ENCODE measurements around the gene CCDC102B.
"Not testable (repeated sequence)": the region's sequence is repeated elsewhere in the genome, so short reads cannot be mapped to it uniquely, and the experiment has no call there.

CCDC102B gene

DNA sequence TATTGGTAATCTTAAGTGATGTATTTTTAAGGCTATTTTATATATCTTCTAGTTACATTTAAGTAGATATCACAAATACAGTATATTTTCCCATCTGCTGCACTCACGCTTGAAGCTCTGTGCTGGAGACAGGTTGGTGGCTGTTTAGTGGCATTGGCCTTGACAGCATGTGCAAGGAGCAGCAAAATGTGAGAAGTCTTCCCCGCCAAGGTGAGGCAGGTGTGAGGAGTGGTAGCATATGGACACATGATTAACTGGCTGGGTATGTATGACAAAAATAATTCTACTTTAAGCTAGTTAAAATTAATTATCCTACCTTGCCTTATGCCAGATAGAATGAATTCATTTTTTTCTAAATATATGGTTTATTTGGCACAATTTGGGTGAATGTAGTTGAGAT, 117.2 kb downstream of the CCDC102B start:
- no peak for DNase-seq

DNA sequence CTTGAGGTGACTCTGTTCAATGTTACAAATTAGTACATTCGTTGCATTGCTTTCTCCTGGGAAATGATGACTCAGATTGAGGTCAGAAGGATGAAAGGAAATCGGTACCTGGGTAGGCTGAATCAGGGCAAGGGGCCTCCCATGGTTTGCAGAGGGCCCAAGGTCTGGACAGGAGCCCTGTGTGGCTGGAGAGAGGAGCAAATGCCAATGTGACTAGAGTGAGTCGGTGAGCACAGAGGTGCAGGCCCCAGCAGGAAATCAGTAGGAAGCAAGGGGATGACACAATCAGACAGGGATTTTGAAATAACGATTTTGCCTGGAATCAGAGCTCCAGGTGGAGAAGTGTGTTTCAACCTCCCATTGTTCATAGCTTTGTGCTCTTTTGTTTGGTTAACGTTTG, 118.9 kb downstream of the CCDC102B start:
- DNase-seq = no peak

DNA sequence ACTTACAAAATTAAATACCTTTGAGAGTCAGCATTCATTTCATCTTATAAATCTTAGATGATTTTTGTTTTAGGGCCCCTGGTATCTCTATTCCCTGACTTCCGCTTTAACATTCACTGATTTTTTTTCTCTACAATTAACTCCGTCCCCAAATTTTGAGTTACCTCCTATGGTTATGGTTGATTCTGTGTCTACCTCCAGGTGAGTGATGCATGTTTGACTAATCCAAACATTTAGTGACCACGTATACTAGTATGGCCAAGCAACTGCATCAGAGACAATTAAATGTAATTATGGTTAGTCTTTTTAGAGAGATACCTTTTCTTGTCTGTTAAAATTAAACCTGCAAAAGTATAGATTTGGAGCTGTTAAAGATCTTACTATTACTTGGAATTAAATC, 120.3 kb downstream of the CCDC102B start:
- DNase-seq = no peak

DNA sequence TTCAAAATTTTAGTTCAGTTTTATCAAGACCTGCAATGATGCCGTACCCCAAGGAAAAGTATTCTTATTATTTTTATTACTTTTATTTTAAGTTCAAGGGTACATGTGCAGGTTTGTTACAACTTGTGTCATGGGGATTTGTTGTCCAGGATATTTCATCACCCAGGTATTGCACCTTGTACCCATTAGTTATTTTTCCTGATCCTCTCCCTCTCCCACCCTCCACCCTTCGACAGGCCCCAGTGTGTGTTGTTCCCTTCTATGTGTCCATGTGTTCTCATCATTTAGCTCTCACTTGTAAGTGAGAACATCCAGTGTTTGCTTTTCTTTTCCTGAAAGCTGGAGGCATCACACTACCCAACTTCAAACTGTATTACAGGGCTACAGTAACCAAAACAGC, 122.0 kb downstream of the CCDC102B start:
- no peak for DNase-seq

DNA sequence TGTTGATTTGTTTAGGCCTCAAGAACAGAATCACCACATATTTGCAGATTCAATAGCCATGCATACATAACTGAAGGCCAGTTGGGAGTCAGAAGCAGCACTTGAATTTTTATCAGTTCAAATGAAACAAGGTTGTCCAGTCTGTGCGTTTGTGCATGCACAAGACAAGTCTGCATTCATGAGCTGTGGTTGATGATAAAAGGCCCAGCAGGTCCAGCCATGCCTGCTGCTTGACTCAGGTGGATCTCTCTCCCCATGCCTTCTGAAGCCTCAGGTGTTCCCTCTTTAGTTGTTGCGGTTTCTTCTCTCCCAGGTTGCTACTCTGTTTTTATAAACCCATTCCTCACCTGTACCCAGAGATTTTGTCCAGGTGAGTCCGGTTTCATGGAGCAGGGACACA, 124.5 kb downstream of the CCDC102B start:
- DNase-seq = no peak

DNA sequence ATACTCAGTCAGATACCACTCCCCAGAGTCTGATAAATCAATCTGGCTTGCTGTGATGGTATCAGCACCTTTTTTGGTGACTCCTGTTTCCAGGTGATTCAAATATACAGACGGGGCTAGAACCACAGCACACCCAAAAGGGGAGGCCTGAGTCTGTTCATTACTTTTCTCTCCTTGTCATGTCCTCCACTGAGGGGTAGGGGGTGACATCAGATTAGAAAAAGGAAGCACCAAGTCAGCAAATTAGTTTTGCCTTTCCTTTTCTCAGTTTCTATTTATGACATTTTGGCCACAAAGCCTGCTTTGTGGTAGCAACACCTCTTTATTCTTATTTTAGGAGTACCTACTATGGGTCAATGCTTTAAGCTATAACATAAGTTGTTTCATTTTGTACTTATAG, 127.4 kb downstream of the CCDC102B start:
- no peak for DNase-seq

DNA sequence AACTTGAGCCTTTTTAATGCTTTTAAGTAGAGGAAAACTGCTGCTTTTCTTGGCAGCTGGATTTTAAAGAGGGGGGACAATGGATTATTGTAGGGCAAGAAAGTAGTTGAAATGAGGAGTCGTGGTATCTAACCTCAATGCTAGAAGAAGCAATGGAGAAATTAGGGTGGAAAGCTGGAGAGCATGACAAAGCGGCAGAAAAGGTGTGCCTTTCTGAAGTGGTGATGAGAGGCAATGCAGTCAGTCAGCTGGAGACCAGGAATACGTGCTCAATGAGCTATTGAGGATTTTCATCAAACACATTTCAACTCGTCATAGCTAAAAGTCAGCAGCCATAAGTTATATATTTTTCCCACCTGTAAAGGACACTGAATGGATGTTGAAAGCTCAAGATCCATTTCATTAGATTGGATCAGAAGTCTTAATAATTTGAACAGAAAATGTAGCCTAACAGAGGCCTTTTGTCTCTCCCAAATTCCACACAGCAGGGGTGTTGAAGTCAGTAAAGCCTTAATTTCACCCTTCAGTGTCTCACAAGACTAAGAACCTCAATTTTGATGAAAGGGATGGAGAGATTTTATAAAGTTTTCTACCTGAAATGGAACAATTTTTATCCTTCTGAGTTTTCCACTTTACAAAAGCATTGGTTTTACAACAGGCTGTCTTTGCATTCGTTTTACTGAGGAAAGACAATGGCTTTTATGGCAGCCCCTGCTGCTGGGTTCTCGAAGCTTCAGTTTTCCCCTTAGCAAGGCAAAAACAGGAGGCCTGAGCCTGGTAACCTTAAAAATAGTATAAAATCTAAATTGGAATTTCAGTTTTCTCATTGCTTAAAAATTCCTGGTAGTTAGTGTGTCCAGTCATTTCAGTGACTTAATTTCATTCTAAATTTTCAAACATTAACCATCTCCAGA, 131.1 kb downstream of the CCDC102B start:
- no peak for DNase-seq

DNA sequence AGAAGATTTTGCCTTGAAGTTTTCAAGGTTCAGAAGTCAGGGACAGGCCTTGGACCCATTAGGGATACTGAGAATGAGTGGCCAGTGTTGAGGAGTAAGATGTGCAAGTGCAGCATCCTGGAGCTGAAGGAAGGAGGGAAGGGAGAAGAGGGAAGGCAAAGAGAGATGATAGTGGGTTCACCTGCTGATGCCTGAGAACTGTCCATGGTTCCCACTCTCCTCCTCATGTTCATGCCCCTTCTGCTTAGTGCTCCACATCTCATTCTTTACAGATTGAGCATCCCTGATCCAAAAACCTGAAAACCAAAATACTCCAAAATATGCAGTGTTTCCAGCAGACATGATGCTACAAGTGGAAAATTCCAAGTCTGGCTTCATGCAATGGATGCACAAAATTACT, 137.8 kb downstream of the CCDC102B start:
- no peak for DNase-seq

DNA sequence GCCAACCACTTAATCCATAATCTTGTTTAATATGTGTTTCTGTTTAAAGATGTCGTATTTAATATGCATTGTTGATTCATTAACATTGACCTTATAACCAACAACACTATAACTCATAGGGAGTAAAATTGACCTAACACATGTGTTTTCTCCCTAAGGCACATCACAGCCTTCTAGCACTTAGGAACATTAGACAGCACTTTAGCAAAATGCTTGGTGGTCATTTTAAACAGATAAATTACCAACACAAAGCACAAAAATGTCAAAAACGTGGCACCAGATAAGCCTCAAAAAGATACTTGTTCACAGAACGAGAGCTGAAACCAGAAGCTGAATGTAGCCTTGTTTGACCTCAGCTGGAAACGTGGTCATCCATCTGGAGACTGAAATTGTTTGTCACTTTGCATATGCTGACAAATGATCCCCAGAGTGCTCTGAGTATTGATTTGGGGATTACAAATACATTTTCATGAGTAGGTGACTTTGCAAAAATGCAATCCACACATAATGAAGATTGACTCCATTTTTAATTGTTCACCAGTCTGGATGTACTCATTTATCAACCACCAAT, 139.2 kb downstream of the CCDC102B start:
- DNase-seq = no peak

DNA sequence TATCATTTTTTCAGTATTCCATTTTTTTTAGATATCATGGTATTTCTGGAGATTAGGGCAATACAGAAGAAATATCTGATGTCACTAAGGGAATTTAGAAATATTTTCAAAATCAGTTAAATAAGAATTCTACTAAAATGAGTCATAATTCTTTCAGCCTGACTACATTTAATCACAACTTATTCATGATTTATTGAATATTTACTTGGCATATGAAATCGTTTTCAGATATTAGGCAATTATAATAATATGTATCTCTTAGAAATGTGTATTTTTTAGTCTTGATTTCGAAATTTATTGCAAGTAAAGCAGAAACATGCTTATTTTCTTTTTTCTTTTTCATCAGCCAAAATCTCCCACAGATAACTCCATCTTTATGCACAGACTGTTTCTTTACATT, 142.2 kb downstream of the CCDC102B start:
- no peak for DNase-seq

DNA sequence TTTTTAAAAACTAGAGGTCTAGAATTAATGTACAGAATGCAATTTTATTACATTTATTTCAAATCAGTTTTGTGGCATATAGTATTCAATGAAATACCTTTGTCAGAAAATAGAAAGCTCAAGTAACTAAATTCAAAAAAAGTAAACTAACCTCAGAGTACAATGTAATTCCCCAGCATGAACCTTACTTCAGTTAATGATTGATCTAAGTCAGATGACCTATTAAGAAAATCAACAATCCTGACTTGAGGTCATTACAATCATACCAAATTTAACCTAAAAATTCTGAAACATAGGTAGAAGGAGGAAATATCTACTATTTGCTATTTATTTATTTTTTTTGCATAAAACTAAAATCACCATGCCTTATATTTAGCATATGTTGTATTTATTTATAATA, 142.9 kb downstream of the CCDC102B start:
- no peak for DNase-seq

DNA sequence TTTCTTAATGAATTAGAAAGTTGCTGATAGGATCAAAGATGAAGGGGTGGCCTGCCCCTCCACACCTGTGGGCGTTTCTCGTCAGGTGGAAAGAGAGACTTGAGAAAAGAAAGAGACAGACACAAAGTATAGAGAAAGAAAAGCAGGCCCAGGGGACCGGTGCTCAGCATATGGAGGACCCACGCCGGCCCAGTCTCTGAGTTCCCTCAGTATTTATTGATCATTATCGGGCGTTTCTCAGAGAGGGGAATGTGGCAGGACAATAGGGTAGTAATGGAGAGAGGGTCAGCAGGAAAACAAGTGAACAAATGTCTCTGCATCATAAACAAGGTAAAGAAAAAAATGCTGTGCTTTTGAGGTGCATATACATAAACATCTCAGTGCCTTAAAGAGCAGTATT, 144.3 kb downstream of the CCDC102B start:
- no peak for DNase-seq

DNA sequence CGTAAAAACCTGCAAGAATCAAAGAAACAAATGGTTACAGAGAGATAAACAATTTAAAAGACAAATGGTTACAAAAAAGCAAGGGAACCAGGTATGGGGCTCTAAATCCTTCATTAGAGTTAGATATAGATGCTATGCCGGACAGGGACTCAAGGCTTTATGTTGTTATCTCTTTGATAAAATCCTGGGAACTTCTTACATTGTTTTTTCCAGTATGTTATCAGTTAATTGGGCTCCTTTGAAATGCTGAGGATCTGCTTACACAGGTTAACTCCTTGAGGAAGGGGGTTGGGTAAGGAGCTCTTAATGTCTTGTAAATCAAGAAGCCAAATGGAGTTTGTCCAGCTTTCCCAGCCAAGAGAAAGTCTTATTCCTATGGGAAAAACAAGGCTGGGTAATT, 146.0 kb downstream of the CCDC102B start:
- DNase-seq = not testable (repeated sequence)

DNA sequence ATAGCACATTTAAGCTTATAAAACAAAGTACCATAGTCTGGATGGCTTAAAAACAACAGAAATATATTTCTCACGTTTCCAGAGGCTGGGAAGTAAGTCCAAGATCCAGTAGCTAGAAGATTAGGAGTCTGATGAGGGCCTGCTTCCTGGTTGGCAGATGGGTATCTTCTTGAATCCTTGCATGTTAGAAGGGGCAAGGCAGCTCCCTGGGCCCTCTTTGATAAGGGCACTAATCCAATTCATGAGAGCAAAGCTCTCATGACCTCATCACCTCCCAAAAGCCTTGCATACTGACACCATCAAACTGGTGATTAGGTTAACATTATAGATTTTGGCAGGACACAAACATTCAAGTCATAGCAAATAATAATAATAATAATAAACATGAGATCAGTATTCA, 146.4 kb downstream of the CCDC102B start:
- no peak for DNase-seq

DNA sequence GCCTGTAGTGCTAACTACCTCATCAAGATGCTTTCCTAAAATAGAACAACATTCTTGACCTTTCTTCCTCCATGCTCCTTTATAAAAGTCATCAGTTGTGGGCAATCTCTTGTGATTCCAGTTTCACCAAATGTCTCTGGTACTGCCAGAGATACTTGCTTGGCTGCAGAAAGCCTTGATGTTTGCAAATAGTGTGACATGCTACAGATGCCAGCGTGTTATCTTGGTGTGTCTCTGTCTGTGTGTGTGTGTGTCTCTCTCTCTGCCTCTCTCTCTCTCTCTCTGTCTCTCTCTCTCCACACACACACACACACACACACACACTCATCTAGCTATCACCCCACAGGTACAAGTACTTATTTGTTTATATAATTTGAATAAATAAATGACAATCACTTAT, 146.9 kb downstream of the CCDC102B start:
- no peak for DNase-seq

DNA sequence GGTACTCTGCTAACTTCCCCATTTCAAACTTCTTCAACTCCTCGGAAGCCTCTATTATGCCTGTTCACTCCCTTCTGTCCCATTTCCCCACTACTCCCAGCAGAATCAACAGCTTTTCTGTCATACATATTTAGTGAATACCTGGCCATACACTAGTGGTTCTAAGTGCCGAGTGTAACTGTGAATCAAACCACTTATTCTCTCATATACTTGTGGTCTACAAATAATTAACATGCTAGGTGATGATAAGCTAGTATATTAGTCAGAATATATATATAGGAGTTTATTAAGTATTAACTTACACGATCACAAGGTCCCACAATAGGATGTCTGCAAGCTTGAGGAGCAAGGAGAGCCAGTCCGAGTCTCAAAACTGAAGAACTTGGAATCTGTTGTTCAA, 150.7 kb downstream of the CCDC102B start:
- no peak for DNase-seq

DNA sequence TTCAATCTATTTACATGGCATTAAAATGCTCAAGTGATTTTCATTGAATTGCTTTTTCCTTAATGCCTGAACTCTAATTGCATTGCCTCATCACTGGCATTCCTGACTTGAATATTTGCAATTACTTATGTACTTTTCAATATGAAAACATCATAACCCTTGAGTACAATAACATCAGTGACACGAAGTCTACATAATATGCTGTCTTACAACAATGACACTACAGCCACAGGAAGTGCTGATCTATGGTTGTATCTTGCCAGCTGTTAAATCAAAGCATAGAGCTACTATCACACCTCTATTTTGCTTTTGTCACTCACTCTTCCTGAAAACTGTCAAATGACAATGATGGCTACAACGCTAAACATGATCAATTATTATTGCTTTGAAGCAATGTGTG, 156.9 kb downstream of the CCDC102B start:
- DNase-seq = no peak

DNA sequence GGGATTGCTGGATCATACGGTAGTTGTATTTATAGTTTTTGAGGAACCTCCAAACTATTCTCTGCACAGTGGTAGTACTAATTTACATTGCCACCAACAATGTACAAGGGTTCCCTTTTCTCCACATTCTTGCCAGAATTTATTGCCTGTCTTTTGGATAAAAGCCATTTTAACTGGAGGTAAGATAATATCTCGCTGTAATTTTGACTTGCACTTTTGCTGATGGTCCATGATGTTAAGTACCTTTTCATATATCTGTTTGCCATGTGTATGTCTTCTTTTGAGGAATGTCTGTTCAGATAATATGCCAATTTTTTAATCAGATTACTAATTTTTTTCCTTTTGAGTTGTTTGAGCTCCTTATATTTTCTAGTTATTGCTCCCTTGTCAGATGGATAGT, 158.8 kb downstream of the CCDC102B start:
- DNase-seq = no peak

DNA sequence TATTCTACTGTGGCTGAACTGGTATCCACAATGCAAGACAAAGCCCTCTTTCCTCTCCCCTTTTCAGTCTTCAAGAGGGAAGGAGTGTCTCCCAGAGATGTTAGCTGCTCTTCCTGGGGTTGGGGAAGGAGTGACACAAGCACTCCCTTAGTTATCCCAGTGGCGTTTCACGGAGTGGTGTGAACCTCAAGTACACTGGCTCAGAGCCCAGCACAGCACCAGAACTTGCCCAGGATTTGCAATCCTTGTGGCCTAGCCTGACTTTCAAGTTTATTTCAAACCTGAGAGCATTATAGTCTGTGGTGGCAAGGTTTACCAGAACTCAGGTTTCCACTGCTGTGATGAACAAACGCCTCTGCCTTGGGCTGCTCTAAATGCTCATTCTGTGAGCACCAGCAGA, 162.5 kb downstream of the CCDC102B start:
- DNase-seq = no peak

DNA sequence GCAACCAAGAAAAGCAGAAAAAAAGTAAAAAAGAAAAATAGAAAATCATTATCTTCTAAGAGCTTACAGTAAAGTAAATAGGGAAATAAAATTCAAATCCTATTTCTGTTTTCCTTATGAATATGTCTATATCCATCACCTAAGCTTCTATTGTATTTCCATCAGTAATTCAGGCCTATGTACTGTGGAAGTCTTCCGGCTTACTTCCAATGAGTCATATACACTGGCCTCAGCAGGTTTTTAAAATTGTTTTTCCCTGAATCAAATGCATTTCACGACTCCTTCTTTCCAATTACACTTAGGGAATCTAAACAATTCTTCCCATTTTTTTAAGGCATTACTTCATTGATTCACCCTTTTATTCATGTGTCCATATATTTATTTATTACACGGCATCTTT, 164.7 kb downstream of the CCDC102B start:
- DNase-seq = no peak

DNA sequence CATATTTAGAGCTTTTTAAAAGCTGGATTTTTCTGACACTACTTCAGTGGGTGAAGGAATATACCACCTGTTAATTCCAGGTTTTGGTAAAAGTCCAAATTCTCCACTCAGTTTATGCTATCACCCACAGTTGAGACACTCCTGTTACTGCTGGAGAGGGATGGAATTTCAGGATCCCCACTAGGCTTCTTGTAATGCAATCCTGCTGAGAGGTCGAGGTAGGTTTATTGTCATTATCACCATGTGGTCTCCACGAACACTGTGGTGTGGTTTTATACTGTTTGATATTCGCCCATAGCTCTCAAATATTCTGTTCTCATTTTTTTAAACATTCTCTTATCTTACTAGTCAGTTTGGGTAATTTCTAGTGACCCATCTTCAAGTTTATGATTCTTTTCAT, 167.9 kb downstream of the CCDC102B start:
- DNase-seq = no peak

DNA sequence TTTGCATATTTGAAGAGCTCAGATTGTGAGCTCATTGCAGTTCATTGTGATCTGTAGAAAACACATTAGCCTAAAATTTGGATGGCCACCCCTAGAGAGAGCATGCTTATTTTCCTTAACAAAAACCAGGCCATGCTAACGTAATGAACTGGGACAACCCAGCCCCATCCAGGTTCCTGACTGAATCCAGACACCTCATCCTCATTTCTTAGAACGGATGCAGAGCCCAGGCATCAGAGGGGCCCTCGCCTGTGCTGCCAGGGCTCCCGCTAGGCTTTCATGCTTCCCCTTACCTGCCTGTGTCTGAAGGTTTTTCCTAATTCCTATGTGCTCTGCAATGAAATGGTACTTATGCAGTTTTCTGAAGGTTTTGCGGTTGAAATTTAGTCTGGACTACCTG, 171.1 kb downstream of the CCDC102B start:
- DNase-seq = no peak

DNA sequence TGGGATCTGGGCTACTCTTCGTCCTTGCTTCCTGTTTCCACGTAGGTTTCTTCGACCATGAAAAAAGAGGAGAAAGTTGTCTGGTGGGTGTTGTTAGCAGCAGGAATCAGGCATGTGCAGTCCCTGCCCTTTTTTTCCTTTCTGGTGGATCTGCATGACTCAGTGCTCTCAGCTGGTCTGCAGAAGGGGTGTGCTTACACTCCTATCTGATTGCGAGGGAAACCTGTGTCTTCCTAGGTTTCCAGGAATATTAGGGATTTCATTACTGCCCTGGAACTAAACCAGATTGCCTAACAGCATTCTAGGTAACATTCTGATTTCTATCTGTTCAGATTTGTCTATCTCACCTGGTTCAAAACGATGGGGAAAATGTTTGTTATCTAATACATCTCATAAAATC, 174.3 kb downstream of the CCDC102B start:
- no peak for DNase-seq

DNA sequence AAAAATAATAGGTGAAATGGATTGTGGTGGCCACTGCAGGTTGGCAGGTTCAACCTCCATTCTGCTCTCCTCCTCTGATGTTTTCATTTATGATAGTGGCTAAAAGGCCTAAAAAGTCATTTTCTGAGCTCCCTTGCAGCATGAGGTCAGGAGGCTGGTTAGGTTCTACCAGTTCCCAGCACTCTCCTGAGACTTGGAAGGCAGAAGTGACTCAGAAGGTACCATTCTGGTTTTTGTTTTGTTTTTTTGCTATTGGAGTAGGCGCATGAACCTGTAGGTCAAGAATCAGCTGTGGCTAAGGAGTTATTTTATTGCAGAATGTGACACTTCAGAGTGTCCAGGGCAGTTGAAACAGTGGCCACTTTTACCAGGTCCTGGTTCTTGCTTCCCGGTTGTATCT, 181.9 kb downstream of the CCDC102B start:
- no peak for DNase-seq

DNA sequence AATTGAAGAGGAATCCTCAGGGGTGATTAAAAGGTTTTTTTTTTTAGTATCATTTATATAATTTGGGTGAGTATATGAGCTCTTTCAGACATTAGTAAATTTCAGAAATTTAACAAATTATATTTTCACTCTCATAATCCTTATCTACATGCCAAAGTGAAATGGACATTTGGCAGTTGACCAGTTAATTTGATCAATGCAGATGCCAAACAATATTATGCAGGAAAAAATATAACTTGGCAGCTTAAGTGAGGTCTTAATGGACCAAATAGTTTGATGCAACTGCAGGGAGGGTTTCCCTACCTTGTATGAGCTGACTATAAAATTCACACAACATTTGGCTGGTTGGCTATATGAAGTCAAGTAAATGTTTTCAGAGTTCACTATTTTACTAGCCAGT, 185.2 kb downstream of the CCDC102B start:
- no peak for DNase-seq
